AG04450 (cell line): Measurements from ENCODE around the gene SNX30. TPM values are rescaled to one million over a fixed set of nuclear protein-coding genes. Genes with fewer than 3 reads are reported as not detected.

Source experiments
- CTCF ChIA-PET: fragments of 300-600, 350-600 bp; formaldehyde crosslinking; extraction: SDS; loops from one replicate; lab custom pipeline; 2022; ENCODE audit warnings: antibody characterized with exemption, inconsistent platforms; lab: Charles Lee
- POLR2A ChIA-PET: fragments of 350-600 bp; formaldehyde crosslinking; extraction: SDS; loops from one replicate; lab custom pipeline; 2021; ENCODE audit warnings: antibody characterized with exemption, inconsistent platforms; lab: Yijun Ruan, JAX
- DNase-seq: peaks from one replicate; pipeline ENCODE4 v3.0.0-alpha.2; 2011; ENCODE audit warnings: low read depth, low spot score
- H3K27ac ChIP-seq: one replicate; pipeline ENCODE4 v1.5.1; 2012; ENCODE audit warnings: low read depth, low read length, control low read depth
- H3K27me3 ChIP-seq: one replicate; pipeline ENCODE4 v1.6.0; 2012; ENCODE audit warnings: low read length; ENCODE audit not compliant: control insufficient read depth, insufficient read depth
- H3K4me3 ChIP-seq: 2 replicates; pipeline ENCODE4 v1.5.1; 2011; ENCODE audit warnings: mild to moderate bottlenecking, low read depth, low read length, control low read depth
- H3K9me3 ChIP-seq: 2 replicates; pipeline ENCODE4 v1.5.1; 2012; ENCODE audit warnings: low read length; ENCODE audit not compliant: control insufficient read depth, insufficient read depth
- polyA plus RNA-seq: library from polyadenylated mRNA; depleted of rRNA; stranded (reverse); fragments of >200 nt; gene quantifications from 2 replicates; pipeline ENCODE4 v1.2.3, GENCODE V29; 2011
- TF ChIP-seq, protein P1 (sequence below): IDR thresholded peaks from 2 replicates; pipeline ENCODE4 v1.5.1; 2011; ENCODE audit warnings: low read depth, low read length, control low read depth, inconsistent platforms

SNX30 gene
- polyA plus RNA-seq, 1 experiment = 11.5 TPM

- Histone ChIP-seq H3K4me3 (no peak overlapping the region), H3K27ac (no peak overlapping the region), H3K9me3 (no peaks in the 10 kb centered on the region), H3K27me3 (no peaks in the 10 kb centered on the region)
- ChIA-PET CTCF (no interaction called here), POLR2A (no interaction called here)
- DNase-seq = no peak
- TF ChIP-seq, protein P1, sequence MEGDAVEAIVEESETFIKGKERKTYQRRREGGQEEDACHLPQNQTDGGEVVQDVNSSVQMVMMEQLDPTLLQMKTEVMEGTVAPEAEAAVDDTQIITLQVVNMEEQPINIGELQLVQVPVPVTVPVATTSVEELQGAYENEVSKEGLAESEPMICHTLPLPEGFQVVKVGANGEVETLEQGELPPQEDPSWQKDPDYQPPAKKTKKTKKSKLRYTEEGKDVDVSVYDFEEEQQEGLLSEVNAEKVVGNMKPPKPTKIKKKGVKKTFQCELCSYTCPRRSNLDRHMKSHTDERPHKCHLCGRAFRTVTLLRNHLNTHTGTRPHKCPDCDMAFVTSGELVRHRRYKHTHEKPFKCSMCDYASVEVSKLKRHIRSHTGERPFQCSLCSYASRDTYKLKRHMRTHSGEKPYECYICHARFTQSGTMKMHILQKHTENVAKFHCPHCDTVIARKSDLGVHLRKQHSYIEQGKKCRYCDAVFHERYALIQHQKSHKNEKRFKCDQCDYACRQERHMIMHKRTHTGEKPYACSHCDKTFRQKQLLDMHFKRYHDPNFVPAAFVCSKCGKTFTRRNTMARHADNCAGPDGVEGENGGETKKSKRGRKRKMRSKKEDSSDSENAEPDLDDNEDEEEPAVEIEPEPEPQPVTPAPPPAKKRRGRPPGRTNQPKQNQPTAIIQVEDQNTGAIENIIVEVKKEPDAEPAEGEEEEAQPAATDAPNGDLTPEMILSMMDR = no peak
Measured at GRCh38 chr9:112789473-112789872, 38.9 kb downstream of the SNX30 start.

GRCh38 chr9:112789891-112790774 is 39.6 kb downstream of the SNX30 start:
- CTCF ChIA-PET = no interaction called here
- no peaks in the 10 kb centered on the region for H3K27me3 ChIP-seq
- no peak for DNase-seq

GRCh38 chr9:112792670-112793069 is 42.1 kb downstream of the SNX30 start:
- H3K27me3 ChIP-seq = no peaks in the 10 kb centered on the region
- ChIA-PET POLR2A (interaction anchor here (0.9 kb wide), 1 partner anchor 42 kb away, joined by 4 read pairs; the partner anchor contains the start of gene SNX30), CTCF (interaction anchor here (0.6 to 2.2 kb wide), 7 partner anchors 12 to 1895 kb away, joined by 3 to 8 read pairs (median 4); partner anchors contain the start of gene INIP)
- no peak overlapping the region for H3K4me3 ChIP-seq
- H3K9me3 ChIP-seq = no peaks in the 10 kb centered on the region
- DNase-seq = no peak
- H3K27ac ChIP-seq = no peak overlapping the region
- TF ChIP-seq, protein P1 = no peak

More at GRCh38 chr9:112789891-112790774, 39.6 kb downstream of the SNX30 start:
- TF ChIP-seq, protein P1 = no peak
- Histone ChIP-seq H3K9me3 (no peaks in the 10 kb centered on the region), H3K27ac (no peak overlapping the region), H3K4me3 (no peak overlapping the region)
- POLR2A ChIA-PET = no interaction called here

- Histone ChIP-seq H3K27me3 (no peaks in the 10 kb centered on the region), H3K4me3 (no peak overlapping the region), H3K9me3 (no peaks in the 10 kb centered on the region), H3K27ac (no peak overlapping the region)
- ChIA-PET POLR2A (interaction anchor here (0.9 kb wide), 1 partner anchor 42 kb away, joined by 4 read pairs; the partner anchor contains the start of gene SNX30), CTCF (interaction anchor here (0.6 to 2.2 kb wide), 6 partner anchors 12 to 110 kb away, joined by 3 to 8 read pairs (median 4); partner anchors contain the start of gene INIP)
- DNase-seq = no peak
- TF ChIP-seq, protein P1 = peak; percentile 60
Measured at GRCh38 chr9:112793213-112793810, 42.8 kb downstream of the SNX30 start.
